Subcutaneous adipose tissue (tissue), 4 donors: Measurements from ENCODE around the gene AUTS2. TPM values are rescaled to one million over a fixed set of nuclear protein-coding genes. Genes with fewer than 3 reads are reported as not detected.

Source experiments
- total RNA-seq, 4 donors: library from RNA; depleted of rRNA; stranded (reverse); fragments of >200 nt; gene quantifications; one replicate each; pipeline ENCODE4 v1.1.0, GENCODE V29; 2016
- TF ChIP-seq, protein P1 (sequence below): fragments of 450-650 bp; IDR thresholded peaks from one replicate; pipeline ENCODE4 v1.5.1; 2016; ENCODE audit warnings: low read depth, mild to moderate bottlenecking, control low read depth, antibody characterized with exemption, moderate library complexity

AUTS2 gene
- total RNA-seq, 4 donors from 2014 or later: 22.4 to 46.9 (median 27.4) TPM

DNA sequence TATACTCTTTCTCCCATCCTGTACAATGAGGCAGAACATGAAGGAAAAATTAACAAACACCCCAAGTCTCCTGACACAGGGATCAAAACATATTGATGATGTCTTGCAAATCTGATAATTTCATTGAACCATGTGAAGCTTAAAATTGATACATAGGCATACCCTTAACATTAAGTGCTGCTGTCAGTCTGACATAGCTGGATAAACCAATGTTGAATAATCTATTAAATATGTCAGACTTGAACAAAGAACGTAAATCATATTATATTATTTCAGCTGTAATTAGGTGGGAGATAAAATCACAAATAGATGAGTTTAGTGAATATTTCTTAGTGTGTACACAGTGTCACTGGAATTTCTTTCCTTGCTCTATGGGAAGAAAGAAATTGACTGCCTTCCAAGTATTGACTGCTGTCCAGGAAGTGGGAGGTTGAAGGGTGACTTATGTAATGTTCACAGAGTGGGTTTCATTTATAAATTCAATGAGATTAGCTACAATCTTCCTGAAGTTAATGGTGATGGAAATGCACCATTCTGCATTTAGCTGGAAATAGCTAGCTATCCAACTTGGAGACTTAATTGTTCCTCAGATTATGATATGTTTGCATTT is 170.8 kb downstream of the AUTS2 start:
- TF ChIP-seq, protein P1, sequence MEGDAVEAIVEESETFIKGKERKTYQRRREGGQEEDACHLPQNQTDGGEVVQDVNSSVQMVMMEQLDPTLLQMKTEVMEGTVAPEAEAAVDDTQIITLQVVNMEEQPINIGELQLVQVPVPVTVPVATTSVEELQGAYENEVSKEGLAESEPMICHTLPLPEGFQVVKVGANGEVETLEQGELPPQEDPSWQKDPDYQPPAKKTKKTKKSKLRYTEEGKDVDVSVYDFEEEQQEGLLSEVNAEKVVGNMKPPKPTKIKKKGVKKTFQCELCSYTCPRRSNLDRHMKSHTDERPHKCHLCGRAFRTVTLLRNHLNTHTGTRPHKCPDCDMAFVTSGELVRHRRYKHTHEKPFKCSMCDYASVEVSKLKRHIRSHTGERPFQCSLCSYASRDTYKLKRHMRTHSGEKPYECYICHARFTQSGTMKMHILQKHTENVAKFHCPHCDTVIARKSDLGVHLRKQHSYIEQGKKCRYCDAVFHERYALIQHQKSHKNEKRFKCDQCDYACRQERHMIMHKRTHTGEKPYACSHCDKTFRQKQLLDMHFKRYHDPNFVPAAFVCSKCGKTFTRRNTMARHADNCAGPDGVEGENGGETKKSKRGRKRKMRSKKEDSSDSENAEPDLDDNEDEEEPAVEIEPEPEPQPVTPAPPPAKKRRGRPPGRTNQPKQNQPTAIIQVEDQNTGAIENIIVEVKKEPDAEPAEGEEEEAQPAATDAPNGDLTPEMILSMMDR: no peak

DNA sequence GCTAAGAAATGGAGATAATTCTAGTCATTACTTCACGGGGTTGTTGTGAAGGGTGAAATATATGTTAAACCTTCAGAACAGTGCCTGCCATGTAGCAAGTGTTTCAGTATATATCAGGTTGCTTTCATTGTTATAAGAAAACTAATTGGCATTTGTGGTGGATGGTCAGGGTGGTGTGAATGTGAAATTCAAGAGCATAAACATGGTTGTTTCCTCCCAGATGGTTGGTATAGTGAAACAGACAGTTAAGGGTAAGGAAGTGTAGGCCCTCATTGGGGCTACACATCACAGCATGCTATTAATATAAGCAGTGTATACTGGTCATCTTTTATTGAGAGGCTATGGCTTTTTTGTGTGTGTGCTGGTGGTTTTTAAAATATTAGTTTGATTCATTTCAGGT is 171.6 kb downstream of the AUTS2 start:
- TF ChIP-seq, protein P1: no peak

DNA sequence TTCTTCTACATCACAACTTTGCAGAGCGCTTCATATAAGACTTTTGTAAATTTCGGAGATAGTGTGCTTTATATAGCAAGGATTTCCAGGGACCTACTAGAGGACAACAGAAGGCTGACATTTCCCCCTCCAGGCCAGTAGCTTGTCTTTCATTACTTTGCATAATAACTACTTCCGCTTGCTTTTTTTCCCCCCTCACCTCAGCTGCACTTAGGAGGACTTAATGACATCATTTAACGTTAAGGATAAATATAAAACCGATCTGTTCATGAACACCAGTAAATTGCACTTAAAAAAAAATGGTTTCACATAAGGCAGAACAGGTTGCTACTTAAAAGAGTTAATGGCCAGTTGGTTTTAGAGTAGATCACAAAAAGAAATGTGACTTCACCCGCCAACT is 172.3 kb downstream of the AUTS2 start:
- TF ChIP-seq, protein P1: no peak

DNA sequence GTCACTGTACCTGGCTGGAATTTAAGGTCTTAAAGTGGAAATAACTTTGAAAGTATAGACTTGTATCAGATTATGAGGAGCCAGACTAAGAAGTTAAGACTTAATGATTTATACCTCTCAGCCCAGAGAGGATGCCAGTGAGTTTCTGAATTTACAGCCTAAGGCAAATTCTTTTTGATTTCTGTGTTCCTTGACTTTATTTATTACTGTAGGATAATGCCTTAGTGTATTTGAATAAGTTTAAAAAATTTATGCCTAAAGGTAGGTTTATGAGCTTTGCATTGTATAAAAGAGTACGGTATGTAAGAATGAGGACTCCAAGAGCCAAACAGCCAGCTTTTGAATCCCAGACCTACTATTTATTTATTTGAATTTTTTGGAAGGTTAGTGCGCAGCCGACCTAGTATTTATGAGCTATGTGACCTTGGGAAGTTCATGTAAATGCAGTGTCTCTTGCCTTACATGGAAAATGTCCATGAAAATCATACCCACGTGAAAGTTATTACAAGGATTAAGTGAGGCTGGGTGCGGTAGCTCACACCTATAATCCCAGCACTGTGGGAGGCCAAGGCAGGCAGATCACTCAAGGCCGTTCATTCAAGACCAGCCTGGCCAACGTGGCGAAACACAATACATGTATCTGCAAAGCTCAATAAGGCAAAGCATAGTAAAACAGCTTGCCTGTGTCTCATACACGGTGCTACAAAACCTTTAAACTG is 174.6 kb downstream of the AUTS2 start:
- TF ChIP-seq, protein P1: no peak

DNA sequence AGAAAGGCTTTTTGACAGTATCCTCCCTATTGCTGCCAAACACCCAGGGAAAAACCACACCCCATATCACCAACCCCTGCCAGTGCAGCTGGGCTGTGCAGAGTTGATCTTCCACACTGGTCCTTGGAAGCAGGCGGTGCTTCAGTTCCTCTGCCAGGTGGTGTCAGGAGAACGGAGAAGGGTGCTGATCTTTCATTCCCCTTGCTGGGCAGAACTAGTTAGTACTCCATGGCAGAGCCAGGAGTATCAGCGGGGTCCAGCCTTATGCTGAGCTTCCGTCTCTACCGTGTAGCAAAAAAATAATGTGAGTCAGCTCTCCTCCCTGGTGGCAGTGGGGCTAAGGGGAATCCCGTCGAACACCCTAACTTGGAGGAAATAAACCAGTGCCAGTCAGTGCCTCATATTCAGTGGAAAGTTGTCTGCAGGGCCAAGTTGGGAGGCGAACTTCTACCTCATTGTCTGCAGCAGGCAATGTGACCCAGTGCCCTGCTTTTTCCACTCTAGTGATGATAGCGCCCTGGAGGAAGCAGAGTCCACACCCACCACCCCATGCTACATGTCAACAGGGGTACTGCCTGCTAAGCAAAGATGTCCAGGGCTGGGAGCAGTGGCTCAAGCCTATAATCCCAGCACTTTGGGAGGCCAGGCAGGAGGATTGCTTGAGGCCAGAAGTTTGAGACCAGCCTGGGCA is 175.4 kb downstream of the AUTS2 start:
- TF ChIP-seq, protein P1: no peak

DNA sequence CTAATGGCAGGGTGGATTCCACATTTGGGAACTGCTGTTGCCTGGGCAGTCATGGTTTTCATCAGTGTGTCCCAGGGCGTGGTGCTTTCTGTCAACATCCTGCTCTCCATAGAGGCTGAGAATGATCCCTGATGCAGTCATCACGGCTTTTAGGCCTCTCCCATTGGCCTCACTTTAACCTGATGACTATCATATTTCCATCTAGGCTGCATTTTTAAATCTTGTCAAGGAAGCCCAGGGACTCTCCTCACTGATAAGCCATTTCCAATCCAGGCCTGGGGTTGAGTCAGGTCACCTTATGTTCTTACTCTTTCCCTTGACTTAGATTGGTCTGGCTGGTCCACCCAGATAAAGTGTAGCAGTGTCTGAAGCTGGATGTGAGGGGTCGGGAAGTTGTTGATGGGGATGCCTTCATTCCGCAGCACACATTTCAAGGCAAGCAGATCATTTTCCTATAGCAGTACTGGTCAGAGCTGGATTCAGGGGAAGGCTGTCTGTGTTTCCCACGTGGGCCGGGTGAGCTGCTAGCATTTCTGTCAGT is 177.0 kb downstream of the AUTS2 start:
- TF ChIP-seq, protein P1: no peak

DNA sequence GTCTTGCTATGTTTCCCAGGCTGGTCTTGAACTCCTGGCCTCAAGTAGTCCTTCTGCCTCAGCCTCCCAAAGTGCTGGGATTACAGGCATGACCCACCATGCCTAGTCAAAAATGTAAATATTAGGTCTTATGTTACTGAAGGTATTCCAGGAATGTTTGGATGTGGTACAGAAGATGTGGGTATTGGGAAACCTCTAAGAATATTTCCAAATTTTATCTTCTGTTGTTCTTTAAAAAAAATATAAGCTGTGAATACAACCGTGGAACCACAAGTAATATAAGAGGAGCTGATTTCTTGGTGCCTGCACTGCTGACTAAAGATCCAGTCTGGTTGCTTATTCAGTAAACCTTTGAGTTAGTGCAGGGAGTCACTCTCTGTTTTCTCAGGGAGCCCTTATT is 178.3 kb downstream of the AUTS2 start:
- TF ChIP-seq, protein P1: no peak
